Right atrium auricular region (tissue), 2 donors: ENCODE data around the gene CPSF4L. TPM values are rescaled to one million over a fixed set of nuclear protein-coding genes. Genes with fewer than 3 reads are reported as not detected.

Experiments
- DNase-seq: peaks from one replicate; pipeline ENCODE4 v3.0.0-alpha.2; 2019; ENCODE audit warnings: low spot score
- H3K27ac ChIP-seq, 2 donors: fragments of 200-600 bp; sonication (generic); 1 replicate in 1 of 2; 2 replicates in 1 of 2; pipeline ENCODE4 v1.5.1; 2016 to 2019
- H3K27me3 ChIP-seq, 2 donors: fragments of 200-600 bp; sonication (generic); one replicate each; pipeline versions ENCODE4 v1.5.1 to v1.6.0; 2017 to 2019
- H3K36me3 ChIP-seq: fragments of 200-600 bp; sonication (generic); one replicate; pipeline ENCODE4 v1.5.1; 2016
- H3K4me1 ChIP-seq, 2 donors: fragments of 200-600 bp; sonication (generic); one replicate each; pipeline versions ENCODE4 v1.5.1 to v1.6.0; 2017 to 2019
- H3K4me3 ChIP-seq, 2 donors: fragments of 200-600 bp; sonication (generic); 1 replicate in 1 of 2; 2 replicates in 1 of 2; pipeline ENCODE4 v1.5.1; 2017 to 2019; ENCODE audit warnings: mild to moderate bottlenecking in 1 of 2, moderate library complexity in 1 of 2
- H3K9me3 ChIP-seq, 2 donors: fragments of 200-600 bp; sonication (generic); one replicate each; pipeline ENCODE4 v1.5.1; 2019
- CTCF ChIP-seq, 2 donors: fragments of 200-600 bp; sonication (generic); IDR thresholded peaks; one replicate each; pipeline ENCODE4 v1.5.1; 2019; ENCODE audit warnings: antibody characterized with exemption in 2 of 2
- total RNA-seq, 2 donors: library from RNA; depleted of rRNA; stranded (reverse); fragments of >200 nt; gene quantifications; one replicate each; pipeline ENCODE4 v1.1.0, GENCODE V29; 2016

CPSF4L gene
- total RNA-seq, 2 donors from 2014 or later: not detected

- H3K27ac ChIP-seq: peak overlapping the region; percentile 90 to 94
- H3K27me3 ChIP-seq: no peaks in the 10 kb centered on the region
- H3K4me1 ChIP-seq: peaks cover 0 to 52% of the 10 kb centered on the region in 2 donors
- no peaks in the 10 kb centered on the region for H3K9me3 ChIP-seq
- no peak for DNase-seq
- TF ChIP-seq CTCF (IDR thresholded peaks at IDR 0.05): no peak
- peaks cover 20% of the 10 kb centered on the region for H3K36me3 ChIP-seq
- peak overlapping the region; percentile 99 to 100 for H3K4me3 ChIP-seq
Observed at GRCh38 chr17:73232587-73233373, 28.9 kb downstream of the CPSF4L start.

- peak overlapping the region; percentile 90 to 94 for H3K27ac ChIP-seq
- H3K36me3 ChIP-seq: peaks cover 18% of the 10 kb centered on the region
- H3K9me3 ChIP-seq: no peaks in the 10 kb centered on the region
- peaks cover 0 to 51% of the 10 kb centered on the region in 2 donors for H3K4me1 ChIP-seq
- peak; percentile 93 for DNase-seq
- TF ChIP-seq CTCF (IDR thresholded peaks at IDR 0.05): peak in 1 of 2 donors; percentile 41
- H3K4me3 ChIP-seq: peak overlapping the region; percentile 99 to 100
- no peaks in the 10 kb centered on the region for H3K27me3 ChIP-seq
Observed at GRCh38 chr17:73231841-73232586, 29.7 kb downstream of the CPSF4L start.

GRCh38 chr17:73231395-73231794 lies 30.3 kb downstream of the CPSF4L start:
- Histone ChIP-seq H3K27me3 (no peaks in the 10 kb centered on the region), H3K9me3 (no peaks in the 10 kb centered on the region), H3K4me1 (peaks cover 0 to 51% of the 10 kb centered on the region in 2 donors), H3K27ac (peak overlapping the region; percentile 90 to 94), H3K36me3 (peaks cover 12% of the 10 kb centered on the region), H3K4me3 (peak overlapping the region; percentile 99 to 100)
- no peak for TF ChIP-seq CTCF (IDR thresholded peaks at IDR 0.05)
- no peak for DNase-seq

- no peak for DNase-seq
- Histone ChIP-seq H3K27me3 (no peaks in the 10 kb centered on the region), H3K4me3 (no peak overlapping the region), H3K4me1 (peaks cover 0 to 51% of the 10 kb centered on the region in 2 donors), H3K9me3 (no peaks in the 10 kb centered on the region), H3K27ac (no peak overlapping the region), H3K36me3 (no peaks in the 10 kb centered on the region)
- TF ChIP-seq CTCF (IDR thresholded peaks at IDR 0.05): no peak
Observed at GRCh38 chr17:73230088-73230487, 31.6 kb downstream of the CPSF4L start.

- H3K4me3 ChIP-seq: no peak overlapping the region
- no peaks in the 10 kb centered on the region for H3K9me3 ChIP-seq
- peak; percentile 83 for DNase-seq
- H3K4me1 ChIP-seq: peaks cover 0 to 48% of the 10 kb centered on the region in 2 donors
- no peak for TF ChIP-seq CTCF (IDR thresholded peaks at IDR 0.05)
- peak overlapping the region; percentile 20 to 62 for H3K27ac ChIP-seq
- no peaks in the 10 kb centered on the region for H3K36me3 ChIP-seq
- no peaks in the 10 kb centered on the region for H3K27me3 ChIP-seq
Observed at GRCh38 chr17:73228748-73229236, 32.9 kb downstream of the CPSF4L start.
